ENCODE data around the gene FNDC3B.

Gene FNDC3B

GRCh38 chr3:172380632-172381031, 341.3 kb downstream of the FNDC3B start:
- DNase-seq (ENCODE audit: low read depth in 2 of 2, low spot score in 1 of 2) = no peak

- DNase-seq (ENCODE audit: low read depth in 2 of 2, low spot score in 1 of 2) = no peak
These were observed 344.0 kb downstream of the FNDC3B start for GRCh38 chr3:172383306-172383796.

- no peak for DNase-seq (ENCODE audit: low read depth in 2 of 2, low spot score in 1 of 2)
These were observed 345.5 kb downstream of the FNDC3B start for GRCh38 chr3:172384836-172385235.

GRCh38 chr3:172387728-172388127, 348.4 kb downstream of the FNDC3B start:
- no peak for DNase-seq (ENCODE audit: low read depth in 2 of 2, low spot score in 1 of 2)

- DNase-seq (ENCODE audit: low read depth in 2 of 2, low spot score in 1 of 2) = no peak
These were observed 349.2 kb downstream of the FNDC3B start for GRCh38 chr3:172388412-172389078.

GRCh38 chr3:172390792-172391191, 351.4 kb downstream of the FNDC3B start:
- DNase-seq (ENCODE audit: low read depth in 2 of 2, low spot score in 1 of 2) = no peak

GRCh38 chr3:172391592-172392302, 352.4 kb downstream of the FNDC3B start:
- DNase-seq (ENCODE audit: low read depth in 2 of 2, low spot score in 1 of 2) = no peak

GRCh38 chr3:172394692-172395091, 355.3 kb downstream of the FNDC3B start:
- DNase-seq (ENCODE audit: low read depth in 2 of 2, low spot score in 1 of 2) = no peak

GRCh38 chr3:172396400-172396799, 357.0 kb downstream of the FNDC3B start:
- DNase-seq (ENCODE audit: low read depth in 2 of 2, low spot score in 1 of 2) = no peak

GRCh38 chr3:172397716-172398405, 358.5 kb downstream of the FNDC3B start:
- DNase-seq (ENCODE audit: low read depth in 2 of 2, low spot score in 1 of 2) = no peak

- DNase-seq (ENCODE audit: low read depth in 2 of 2, low spot score in 1 of 2) = no peak
These were observed 359.1 kb downstream of the FNDC3B start for GRCh38 chr3:172398484-172398883.

GRCh38 chr3:172402090-172402489, 362.7 kb downstream of the FNDC3B start:
- DNase-seq (ENCODE audit: low read depth in 2 of 2, low spot score in 1 of 2) = no peak

GRCh38 chr3:172402892-172403643, 363.7 kb downstream of the FNDC3B start:
- DNase-seq (ENCODE audit: low read depth in 2 of 2, low spot score in 1 of 2) = no peak

- DNase-seq (ENCODE audit: low read depth in 2 of 2, low spot score in 1 of 2) = no peak
These were observed 365.0 kb downstream of the FNDC3B start for GRCh38 chr3:172404237-172404962.

GRCh38 chr3:172405914-172406313, 366.5 kb downstream of the FNDC3B start:
- DNase-seq (ENCODE audit: low read depth in 2 of 2, low spot score in 1 of 2) = no peak

- no peak for DNase-seq (ENCODE audit: low read depth in 2 of 2, low spot score in 1 of 2)
These were observed 368.5 kb downstream of the FNDC3B start for GRCh38 chr3:172407872-172408271.

GRCh38 chr3:172410702-172411477, 371.5 kb downstream of the FNDC3B start:
- no peak for DNase-seq (ENCODE audit: low read depth in 2 of 2, low spot score in 1 of 2)

- DNase-seq (ENCODE audit: low read depth in 2 of 2, low spot score in 1 of 2) = no peak
These were observed 372.1 kb downstream of the FNDC3B start for GRCh38 chr3:172411478-172411947.

GRCh38 chr3:172415323-172415722, 375.9 kb downstream of the FNDC3B start:
- no peak for DNase-seq (ENCODE audit: low read depth in 2 of 2, low spot score in 1 of 2)

- DNase-seq (ENCODE audit: low read depth in 2 of 2, low spot score in 1 of 2) = no peak
These were observed 398.3 kb downstream of the FNDC3B start for GRCh38 chr3:172437713-172438112.

All from stimulated activated CD8-positive, alpha-beta memory T cell treated with anti-CD3 and anti-CD28 coated beads, Interleukin-4, amount 100 ng/mL, for 4 hours (primary cell).